Panc1 (cell line): ENCODE measurements around the gene FRMD8.

Source experiments
- SIN3A ChIP-seq: IDR thresholded peaks from 2 replicates; pipeline ENCODE4 v1.6.1; 2012; ENCODE audit warnings: low read depth, mild to moderate bottlenecking, low read length, moderate library complexity, borderline replicate concordance; ENCODE audit not compliant: insufficient read depth
- TF ChIP-seq, protein P1 (sequence below): fragments of 450-650 bp; IDR thresholded peaks from 2 replicates; pipeline ENCODE4 v1.5.1; 2017; ENCODE audit warnings: mild to moderate bottlenecking

DNA sequence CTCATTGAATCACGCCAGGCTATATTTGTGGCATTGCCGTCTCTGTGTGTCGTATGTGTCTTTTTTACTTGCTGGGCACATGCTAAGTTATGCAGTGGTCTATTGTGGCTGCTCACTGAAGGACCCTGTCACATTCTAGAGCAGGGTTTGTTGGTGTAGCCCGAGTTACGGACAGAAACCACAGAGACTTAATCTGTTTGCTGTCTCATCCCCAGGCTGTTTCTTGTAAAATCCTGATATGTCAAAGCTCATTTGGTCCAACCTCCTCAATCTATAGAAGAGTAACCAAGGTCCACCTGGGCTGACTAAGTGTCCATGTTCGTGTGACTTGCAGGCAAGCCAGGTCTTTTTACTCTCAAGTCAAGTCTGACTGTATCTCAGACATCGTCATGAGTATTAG is 47.8 kb upstream of the FRMD8 start:
- TF ChIP-seq, protein P1, sequence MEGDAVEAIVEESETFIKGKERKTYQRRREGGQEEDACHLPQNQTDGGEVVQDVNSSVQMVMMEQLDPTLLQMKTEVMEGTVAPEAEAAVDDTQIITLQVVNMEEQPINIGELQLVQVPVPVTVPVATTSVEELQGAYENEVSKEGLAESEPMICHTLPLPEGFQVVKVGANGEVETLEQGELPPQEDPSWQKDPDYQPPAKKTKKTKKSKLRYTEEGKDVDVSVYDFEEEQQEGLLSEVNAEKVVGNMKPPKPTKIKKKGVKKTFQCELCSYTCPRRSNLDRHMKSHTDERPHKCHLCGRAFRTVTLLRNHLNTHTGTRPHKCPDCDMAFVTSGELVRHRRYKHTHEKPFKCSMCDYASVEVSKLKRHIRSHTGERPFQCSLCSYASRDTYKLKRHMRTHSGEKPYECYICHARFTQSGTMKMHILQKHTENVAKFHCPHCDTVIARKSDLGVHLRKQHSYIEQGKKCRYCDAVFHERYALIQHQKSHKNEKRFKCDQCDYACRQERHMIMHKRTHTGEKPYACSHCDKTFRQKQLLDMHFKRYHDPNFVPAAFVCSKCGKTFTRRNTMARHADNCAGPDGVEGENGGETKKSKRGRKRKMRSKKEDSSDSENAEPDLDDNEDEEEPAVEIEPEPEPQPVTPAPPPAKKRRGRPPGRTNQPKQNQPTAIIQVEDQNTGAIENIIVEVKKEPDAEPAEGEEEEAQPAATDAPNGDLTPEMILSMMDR, result no peak
- TF ChIP-seq SIN3A, result no peak
